HUES48 (cell line): ENCODE data around the gene FAM180A.

ENCODE experiments used
- H3K27ac ChIP-seq: one replicate; pipeline ENCODE4 v1.7.0; 2013; ENCODE audit warnings: low read depth, low read length, inconsistent platforms
- H3K27me3 ChIP-seq: 2 replicates; pipeline ENCODE4 v1.6.1; 2013; ENCODE audit warnings: mild to moderate bottlenecking, low read length; ENCODE audit not compliant: control insufficient read depth, insufficient read depth
- H3K36me3 ChIP-seq: 2 replicates; pipeline ENCODE4 v1.6.1; 2013; ENCODE audit warnings: low read length; ENCODE audit not compliant: control insufficient read depth, insufficient read depth
- H3K4me1 ChIP-seq: 2 replicates; pipeline ENCODE4 v1.6.1; 2013; ENCODE audit warnings: mild to moderate bottlenecking, low read length; ENCODE audit not compliant: control insufficient read depth, insufficient read depth
- H3K4me3 ChIP-seq: 2 replicates; pipeline ENCODE4 v1.5.1; 2013; ENCODE audit warnings: mild to moderate bottlenecking, low read depth, low read length
- H3K9ac ChIP-seq: 2 replicates; pipeline ENCODE4 v1.6.1; 2013; ENCODE audit warnings: mild to moderate bottlenecking, low read depth, low read length, moderate library complexity
- H3K9me3 ChIP-seq: 2 replicates; pipeline ENCODE4 v1.6.1; 2013; ENCODE audit warnings: low read length; ENCODE audit not compliant: control insufficient read depth, insufficient read depth

The FAM180A gene

GRCh38 chr7:135682191-135682590, 66.4 kb downstream of the FAM180A start:
- Histone ChIP-seq H3K9me3 (no peaks in the 10 kb centered on the region), H3K27ac (no peak overlapping the region), H3K36me3 (peaks cover 22% of the 10 kb centered on the region; the same call in 1 of the 2 replicates), H3K27me3 (no peaks in the 10 kb centered on the region), H3K4me3 (no peak overlapping the region), H3K9ac (no peak overlapping the region), H3K4me1 (no peaks in the 10 kb centered on the region)

- Histone ChIP-seq H3K27me3 (no peaks in the 10 kb centered on the region), H3K36me3 (peaks cover 25% of the 10 kb centered on the region; the same call in 1 of the 2 replicates), H3K4me3 (no peak overlapping the region), H3K9ac (no peak overlapping the region), H3K27ac (no peak overlapping the region), H3K4me1 (no peaks in the 10 kb centered on the region), H3K9me3 (no peaks in the 10 kb centered on the region)
These were observed 66.9 kb downstream of the FAM180A start for GRCh38 chr7:135681762-135682161.
